ENCODE data around the gene NPIPA8.
"Not testable (repeated sequence)": the region's sequence is repeated elsewhere in the genome, so short reads cannot be mapped to it uniquely, and the experiment has no call there.

GRCh38 chr16:18293337-18293956 lies 43.1 kb downstream of the NPIPA8 start:
- TF ChIP-seq EZH2 (IDR thresholded peaks at IDR 0.05); POLR2AphosphoS5 (IDR thresholded peaks at IDR 0.05; ENCODE audit: borderline replicate concordance, low read depth, low read length): not testable (repeated sequence)
